Measurements from ENCODE around the gene ARMC9.
A peak's percentile ranks its signal among the peaks of the same experiment; 100 is the strongest.
"Not testable (repeated sequence)": the region's sequence is repeated elsewhere in the genome, so short reads cannot be mapped to it uniquely, and the experiment has no call there.

Gene ARMC9

GRCh38 chr2:231364061-231364460 lies 165.6 kb downstream of the ARMC9 start:
- no peak for DNase-seq (ENCODE audit: low spot score)

GRCh38 chr2:231364961-231365810 lies 166.8 kb downstream of the ARMC9 start:
- peak; percentile 78 for DNase-seq (ENCODE audit: low spot score)

GRCh38 chr2:231367178-231367577 lies 168.7 kb downstream of the ARMC9 start:
- DNase-seq (ENCODE audit: low spot score), result no peak

DNA sequence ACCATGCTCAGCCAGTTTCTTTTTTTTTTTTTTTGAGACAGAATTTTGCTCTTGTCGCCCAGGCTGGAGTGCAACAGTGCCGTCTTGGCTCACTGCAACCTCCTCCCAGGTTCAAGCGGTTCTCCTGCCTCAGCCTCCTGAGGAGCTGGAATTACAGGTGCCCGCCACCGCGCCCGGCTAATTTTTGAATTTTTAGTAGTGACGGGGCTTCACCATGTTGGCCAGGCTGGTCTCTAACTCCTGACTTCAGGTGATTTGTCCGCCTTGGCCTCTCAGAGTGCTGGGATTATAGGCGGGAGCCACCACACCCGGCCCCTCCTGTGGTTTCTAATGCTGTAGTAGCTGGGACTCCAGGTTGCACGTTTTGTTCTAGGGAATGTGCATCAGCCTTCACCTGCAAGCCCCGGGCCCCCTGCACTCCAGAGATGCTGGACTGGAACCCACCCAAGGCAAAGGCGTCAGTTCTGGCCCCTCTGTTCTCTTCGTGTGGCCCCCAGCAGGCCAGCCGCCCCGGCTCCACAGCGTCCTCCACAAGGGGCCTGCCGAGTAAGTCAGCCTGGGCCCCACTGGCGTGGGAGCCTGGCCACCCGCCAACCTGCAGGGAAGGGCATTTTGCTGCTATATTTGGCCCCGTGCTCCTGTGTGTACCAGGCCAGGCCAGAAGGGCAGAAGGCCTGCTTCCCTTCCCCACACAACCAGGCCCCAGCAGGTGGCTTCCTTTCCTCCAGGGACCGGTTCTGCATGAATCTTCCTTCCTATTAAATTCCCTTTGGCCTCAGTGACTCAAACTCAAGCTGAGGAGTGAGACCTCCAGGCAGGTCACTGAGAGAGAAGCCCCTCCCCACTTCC lies 171.4 kb downstream of the ARMC9 start:
- DNase-seq (ENCODE audit: low spot score), result no peak

DNA sequence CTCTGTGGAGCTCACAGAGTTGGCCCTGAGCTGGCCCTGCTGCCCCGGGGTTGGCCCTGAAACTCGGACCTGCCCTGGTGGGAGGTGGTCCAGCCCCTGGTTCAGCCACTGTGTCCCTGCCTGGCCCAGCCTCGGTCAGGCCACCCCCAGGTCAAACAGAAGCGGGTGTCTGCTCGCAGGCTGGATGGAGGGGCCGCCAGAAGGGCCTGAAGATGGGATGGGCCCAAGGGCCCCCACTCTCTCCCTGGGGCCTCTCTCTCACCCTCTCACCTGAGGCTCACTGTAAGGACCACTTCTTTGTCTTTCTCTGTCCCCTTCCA lies 172.0 kb downstream of the ARMC9 start:
- no peak for DNase-seq (ENCODE audit: low spot score)

DNA sequence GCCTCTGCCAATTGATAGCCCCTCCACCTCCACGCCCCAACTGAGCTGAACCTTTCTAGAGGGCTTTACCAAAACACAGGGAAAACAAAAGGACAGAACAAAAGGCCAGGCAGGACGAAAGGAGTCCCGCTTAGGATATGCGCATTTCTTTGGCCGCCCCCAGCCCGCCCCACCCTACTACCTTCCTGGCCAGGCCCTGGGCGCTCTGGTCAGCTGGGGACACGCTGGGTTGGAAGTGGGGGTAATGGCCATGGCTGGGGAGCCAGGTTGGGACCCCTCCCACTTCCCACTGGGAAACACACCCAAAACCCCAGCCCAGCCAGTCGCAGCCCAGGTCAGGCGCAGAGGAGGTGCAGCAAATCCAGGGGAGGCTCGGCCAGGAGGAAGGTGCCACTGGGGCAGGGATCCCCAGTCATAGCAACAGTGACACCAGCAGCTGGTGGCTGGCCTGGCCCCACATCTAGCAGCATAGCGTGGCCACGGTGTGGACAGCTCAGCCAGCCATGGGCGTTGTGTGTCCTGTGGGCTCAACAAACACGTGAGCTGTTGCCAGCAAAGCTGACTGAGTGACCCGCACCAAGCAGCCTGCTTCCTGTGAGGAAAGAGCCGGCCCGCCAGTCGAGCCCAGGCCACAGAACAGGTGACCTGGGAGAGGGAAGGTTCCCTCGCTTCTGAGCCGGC lies 172.5 kb downstream of the ARMC9 start:
- no peak for DNase-seq (ENCODE audit: low spot score)

DNA sequence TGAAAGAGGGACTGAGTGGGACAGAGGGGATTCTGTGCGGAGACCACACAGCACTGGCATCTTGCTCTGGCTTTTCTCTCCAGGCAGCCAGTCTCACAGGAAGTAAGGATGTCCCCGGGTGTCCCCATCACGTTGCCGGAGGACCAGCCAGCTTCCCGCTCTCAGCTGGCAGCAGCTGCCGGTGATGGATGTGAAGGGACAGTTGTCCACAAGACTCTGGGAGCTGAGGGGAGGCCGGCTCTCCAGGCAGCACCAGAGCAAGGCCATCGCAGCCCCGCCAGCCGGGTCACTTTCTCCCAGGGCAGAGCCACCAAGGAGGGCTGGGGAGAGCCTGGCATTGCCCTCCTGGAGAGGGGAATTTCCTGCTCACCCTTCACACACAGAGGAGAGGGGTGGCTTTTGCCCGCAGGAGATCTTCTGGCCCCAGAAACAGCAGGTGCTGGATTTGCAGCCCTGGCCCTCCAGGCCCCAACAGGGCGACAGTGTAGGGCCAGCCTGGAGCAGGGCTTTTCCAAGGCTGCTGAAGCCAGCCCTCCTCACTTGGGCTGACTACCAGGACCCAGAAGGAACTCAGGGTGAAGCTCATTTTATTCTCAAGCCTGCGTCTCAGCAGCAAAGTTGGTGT lies 173.1 kb downstream of the ARMC9 start:
- DNase-seq (ENCODE audit: low spot score), result no peak

DNA sequence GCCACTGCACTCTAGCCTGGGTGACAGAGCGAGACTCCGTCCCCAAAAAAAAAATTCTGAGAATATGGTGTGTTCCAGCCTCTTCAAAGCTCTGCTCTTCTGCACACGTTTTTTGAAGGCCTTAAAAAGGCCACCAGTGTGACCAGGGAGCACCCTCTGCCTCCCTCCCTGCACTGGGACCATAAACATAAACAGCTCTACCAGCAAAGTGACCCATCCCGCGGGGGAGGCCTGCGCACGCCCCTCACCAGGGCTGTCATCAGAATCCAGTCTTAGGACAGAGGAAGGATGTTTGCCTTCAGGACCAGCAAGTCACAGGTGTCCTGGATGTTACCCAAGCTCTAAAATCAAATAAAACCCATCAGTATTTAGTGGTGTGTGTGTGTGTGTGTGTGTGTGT lies 173.9 kb downstream of the ARMC9 start:
- no peak for DNase-seq (ENCODE audit: low spot score)

DNA sequence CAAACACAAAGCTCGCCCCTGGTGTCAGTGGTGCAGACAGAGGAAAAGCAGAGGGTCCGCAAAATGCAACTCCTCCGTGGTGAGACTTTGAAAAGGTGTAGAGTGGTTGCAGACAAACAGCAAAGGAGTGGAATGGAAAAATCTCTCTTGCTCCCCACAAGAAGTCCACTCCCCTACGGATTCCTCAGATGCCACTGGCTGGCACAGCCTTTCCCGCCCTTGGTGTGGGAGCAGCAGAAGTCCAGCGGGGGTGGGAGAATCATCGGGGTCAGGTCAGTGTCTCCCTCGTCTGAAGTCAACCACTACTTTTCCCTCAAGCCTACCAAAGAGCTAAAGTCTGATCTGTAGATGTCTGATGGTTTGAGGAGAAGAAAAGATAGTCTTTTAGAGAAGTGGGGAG lies 174.8 kb downstream of the ARMC9 start:
- no peak for DNase-seq (ENCODE audit: low spot score)

DNA sequence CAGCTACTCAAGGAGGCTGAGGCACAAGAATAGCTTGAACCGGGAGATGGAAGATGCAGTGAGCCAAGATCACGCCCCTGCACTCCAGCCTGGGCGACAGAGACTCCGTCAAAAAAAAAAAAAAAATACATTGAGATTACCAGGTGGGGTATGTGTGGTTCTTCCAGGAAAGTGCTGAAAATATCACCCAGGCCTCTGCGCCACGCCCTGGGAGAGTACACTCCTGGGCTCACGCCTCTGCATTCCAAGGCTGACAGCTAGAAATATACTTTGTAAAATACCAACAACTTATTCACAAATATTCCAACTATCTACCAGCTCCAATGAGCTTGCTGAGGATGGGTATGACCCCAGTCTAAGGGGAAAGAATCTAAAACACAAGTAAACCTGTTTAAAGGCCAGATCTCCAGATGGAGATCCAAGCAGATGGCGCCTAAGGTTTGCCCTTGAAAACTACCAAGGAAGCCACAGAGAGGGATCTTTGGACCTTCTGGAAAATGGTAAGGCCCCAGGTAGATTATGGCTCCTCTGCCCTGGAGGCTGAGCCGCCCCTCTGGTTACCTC lies 175.4 kb downstream of the ARMC9 start:
- no peak for DNase-seq (ENCODE audit: low spot score)

- no peak for DNase-seq (ENCODE audit: low spot score)
These were observed 176.3 kb downstream of the ARMC9 start for GRCh38 chr2:231374771-231375170.

DNA sequence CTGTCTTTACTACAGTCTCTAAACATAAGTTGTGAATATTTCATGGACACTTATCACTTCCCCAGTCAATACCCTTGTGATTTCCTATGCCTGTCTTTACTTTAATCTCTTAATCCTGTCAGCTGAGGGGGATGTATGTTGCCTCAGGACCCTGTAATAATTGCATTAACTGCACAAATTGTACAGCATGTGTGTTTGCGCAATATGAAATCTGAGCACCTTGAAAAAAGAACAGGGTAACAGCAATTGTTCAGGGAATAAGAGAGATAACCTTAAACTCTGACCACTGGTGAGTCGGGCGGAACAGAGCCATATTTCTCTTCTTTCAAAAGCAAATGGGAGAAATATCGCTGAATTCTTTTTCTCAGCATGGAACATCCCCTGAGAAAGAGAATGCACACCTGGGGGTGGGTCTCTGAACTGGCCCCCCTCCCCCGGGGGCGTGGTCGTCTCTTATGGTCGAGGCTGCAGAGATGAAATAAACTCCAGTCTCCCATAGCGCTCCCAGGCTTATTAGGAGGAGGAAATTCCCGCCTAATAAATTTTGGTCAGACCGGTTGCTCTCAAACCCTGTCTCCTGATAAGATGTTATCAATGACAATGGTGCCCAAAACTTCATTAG lies 177.7 kb downstream of the ARMC9 start:
- not testable (repeated sequence) for DNase-seq (ENCODE audit: low spot score)

DNA sequence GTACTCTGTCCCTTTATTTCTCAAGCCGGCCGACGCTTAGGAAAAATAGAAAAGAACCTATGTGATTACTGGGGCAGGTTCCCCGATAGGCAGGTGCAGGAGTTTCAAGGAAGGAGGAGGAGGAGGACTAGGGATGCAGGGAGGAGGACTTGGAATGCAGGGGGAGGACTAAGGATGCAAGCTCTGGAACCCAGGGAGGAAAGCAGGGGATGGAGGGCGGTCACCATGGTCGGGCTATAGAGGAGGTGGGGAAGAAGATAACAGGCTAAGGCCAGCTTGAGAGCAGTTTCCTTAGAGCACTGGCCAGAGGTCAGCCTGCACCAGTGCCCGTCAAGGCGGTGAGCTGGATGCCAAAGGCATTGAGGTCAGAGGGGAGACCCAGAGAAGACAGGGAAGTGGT lies 178.4 kb downstream of the ARMC9 start:
- DNase-seq (ENCODE audit: low spot score), result no peak

GRCh38 chr2:231378026-231378722 lies 179.7 kb downstream of the ARMC9 start:
- no peak for DNase-seq (ENCODE audit: low spot score)

- no peak for DNase-seq (ENCODE audit: low spot score)
These were observed 181.1 kb downstream of the ARMC9 start for GRCh38 chr2:231379266-231380215.

DNA sequence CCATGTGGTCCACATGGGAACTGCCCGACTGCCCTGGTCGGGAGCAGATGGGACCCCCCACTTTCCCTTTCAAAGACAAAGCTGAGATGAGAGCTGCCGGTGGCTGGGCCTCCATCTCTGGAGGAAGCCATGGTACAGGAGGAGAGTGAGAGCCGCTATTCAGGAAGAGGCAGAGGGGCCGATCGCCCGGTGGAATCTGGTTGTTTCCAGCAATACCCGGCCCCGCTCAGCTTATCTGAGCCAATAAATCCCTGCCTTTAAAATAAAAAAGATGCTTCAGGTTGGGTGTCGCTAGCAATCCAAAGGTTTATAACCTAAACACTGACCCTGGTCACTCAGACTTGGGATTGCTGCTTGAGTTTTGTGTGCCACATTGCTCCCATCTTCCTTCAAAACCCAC lies 181.9 kb downstream of the ARMC9 start:
- DNase-seq (ENCODE audit: low spot score), result no peak

- no peak for DNase-seq (ENCODE audit: low spot score)
These were observed 182.8 kb downstream of the ARMC9 start for GRCh38 chr2:231380991-231381847.

DNA sequence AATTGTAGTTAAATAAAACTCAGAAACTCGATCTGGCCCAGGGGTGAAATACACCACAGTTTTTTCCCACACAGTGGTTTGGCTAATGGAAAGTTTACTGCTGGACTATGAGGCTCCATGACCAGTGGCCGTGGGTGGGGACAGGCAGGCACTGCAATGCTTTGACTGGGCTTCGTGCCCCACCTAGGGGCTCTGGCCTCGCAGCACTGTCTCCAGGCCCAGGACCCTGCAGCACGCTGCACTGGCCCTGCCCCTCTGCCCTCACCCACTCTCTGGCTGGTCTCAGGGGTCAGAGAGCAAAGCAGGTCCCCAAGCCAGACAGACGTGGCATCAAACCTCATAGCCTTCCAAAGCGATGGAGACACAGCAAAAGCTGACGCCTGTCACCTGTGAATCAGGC lies 183.7 kb downstream of the ARMC9 start:
- DNase-seq (ENCODE audit: low spot score), result no peak

Measured in GM03348 (cell line).